ENCODE results near the gene ATG16L1.
A peak's percentile ranks its signal among the peaks of the same experiment; 100 is the strongest.

The ATG16L1 gene

GRCh38 chr2:233251306-233252116 is at the start of gene ATG16L1:
ATG16L1 (plus strand) TSS chr2:233251673; CDS start chr2:233251828, 155 bp downstream.
- no peak for FAIRE-seq

GRCh38 chr2:233202531-233202944 is 48.9 kb upstream of the ATG16L1 start:
- FAIRE-seq, result no peak

More at GRCh38 chr2:233251306-233252116, at the start of gene ATG16L1:
- DNase-seq (ENCODE audit: insufficient read length, low spot score), result peak; percentile 98

GRCh38 chr2:233203060-233203459 is 48.4 kb upstream of the ATG16L1 start:
- DNase-seq (ENCODE audit: insufficient read length, low spot score), result no peak
- no peak for FAIRE-seq

More at GRCh38 chr2:233202531-233202944, 48.9 kb upstream of the ATG16L1 start:
- no peak for DNase-seq (ENCODE audit: insufficient read length, low spot score)

- peak; percentile 59 for FAIRE-seq
Observed at GRCh38 chr2:233204286-233204936, 47.1 kb upstream of the ATG16L1 start.

GRCh38 chr2:233208382-233209116 is 42.9 kb upstream of the ATG16L1 start:
- FAIRE-seq (peak; percentile 31), DNase-seq (ENCODE audit: insufficient read length, low spot score) (peak; percentile 30)

More at GRCh38 chr2:233204286-233204936, 47.1 kb upstream of the ATG16L1 start:
- DNase-seq (ENCODE audit: insufficient read length, low spot score), result no peak

GRCh38 chr2:233209117-233209532 is 42.3 kb upstream of the ATG16L1 start:
- FAIRE-seq (no peak), DNase-seq (ENCODE audit: insufficient read length, low spot score) (no peak)

GRCh38 chr2:233209533-233210171 is 41.8 kb upstream of the ATG16L1 start:
- DNase-seq (ENCODE audit: insufficient read length, low spot score) (peak; percentile 77), FAIRE-seq (no peak)

- DNase-seq (ENCODE audit: insufficient read length, low spot score) (no peak), FAIRE-seq (no peak)
Observed at GRCh38 chr2:233210281-233210680, 41.2 kb upstream of the ATG16L1 start.

GRCh38 chr2:233210843-233211547 is 40.5 kb upstream of the ATG16L1 start:
- DNase-seq (ENCODE audit: insufficient read length, low spot score), result peak; percentile 86
- peak; percentile 83 for FAIRE-seq

GRCh38 chr2:233211548-233211895 is 40.0 kb upstream of the ATG16L1 start:
- DNase-seq (ENCODE audit: insufficient read length, low spot score) (no peak), FAIRE-seq (no peak)

GRCh38 chr2:233213011-233213410 is 38.5 kb upstream of the ATG16L1 start:
- no peak for DNase-seq (ENCODE audit: insufficient read length, low spot score)
- FAIRE-seq, result no peak

GRCh38 chr2:233213975-233214374 is 37.5 kb upstream of the ATG16L1 start:
- FAIRE-seq, result no peak

GRCh38 chr2:233217892-233218377 is 33.5 kb upstream of the ATG16L1 start:
- FAIRE-seq (no peak), DNase-seq (ENCODE audit: insufficient read length, low spot score) (no peak)

More at GRCh38 chr2:233213975-233214374, 37.5 kb upstream of the ATG16L1 start:
- no peak for DNase-seq (ENCODE audit: insufficient read length, low spot score)

GRCh38 chr2:233218836-233219235 is 32.6 kb upstream of the ATG16L1 start:
- no peak for FAIRE-seq
- no peak for DNase-seq (ENCODE audit: insufficient read length, low spot score)

GRCh38 chr2:233219848-233220247 is 31.6 kb upstream of the ATG16L1 start:
- DNase-seq (ENCODE audit: insufficient read length, low spot score), result no peak
- FAIRE-seq, result no peak

GRCh38 chr2:233221378-233222063 is 30.0 kb upstream of the ATG16L1 start:
- no peak for DNase-seq (ENCODE audit: insufficient read length, low spot score)
- no peak for FAIRE-seq

- DNase-seq (ENCODE audit: insufficient read length, low spot score) (no peak), FAIRE-seq (no peak)
Observed at GRCh38 chr2:233223059-233223894, 28.2 kb upstream of the ATG16L1 start.
